Melanocyte of skin (primary cell): ENCODE data around the gene ADAP1. TPM values are rescaled to one million over a fixed set of nuclear protein-coding genes. Genes with fewer than 3 reads are reported as not detected.

ENCODE experiments used
- total RNA-seq, 2 donors: library from RNA; depleted of rRNA; stranded (reverse); fragments of >200 nt; gene quantifications; 2 replicates each; pipeline ENCODE4 v1.2.3, GENCODE V29; 2012

The ADAP1 gene
- under 1 TPM; 0.34 to 1.00 TPM for total RNA-seq

GRCh38 chr7:954330-955238 lies at the start of gene ADAP1:
ADAP1 (minus strand) TSS chr7:954680; CDS start chr7:954477, 203 bp downstream.

GRCh38 chr7:983004-983615 lies 28.6 kb upstream of the ADAP1 start, which contains the start of gene CYP2W1:
CYP2W1 (plus strand) TSS chr7:983181; CDS start chr7:983212, 31 bp downstream.

GRCh38 chr7:974820-975681 lies 20.6 kb upstream of the ADAP1 start, which contains the start of gene COX19:
COX19 (minus strand) TSS chr7:975549; CDS start chr7:975509, 40 bp downstream.

GRCh38 chr7:876077-876971 lies 78.2 kb downstream of the ADAP1 start, which contains the start of gene GET4:
GET4 (plus strand) TSS chr7:876554; CDS start chr7:876646, 92 bp downstream.

Other genes with a start within 250 kb of the ADAP1 start
- gene DNAAF5, start 228.0 kb downstream of the ADAP1 start, total RNA-seq: 10 to 100 TPM; 24.4 to 46.3 TPM
- 1 to 10 TPM; 8.3 to 8.6 TPM for gene PRKAR1B, start 227.4 kb downstream of the ADAP1 start, total RNA-seq
- gene SUN1, start 122.2 kb downstream of the ADAP1 start, total RNA-seq: 10 to 100 TPM; 47.3 to 65.7 TPM
- gene GET4, start 78.1 kb downstream of the ADAP1 start, total RNA-seq: 10 to 100 TPM; 11.7 to 18.0 TPM
- 1 to 10 TPM; 5.9 to 6.7 TPM for gene COX19, start 20.9 kb upstream of the ADAP1 start, total RNA-seq
- not detected for gene CYP2W1, start 28.5 kb upstream of the ADAP1 start, total RNA-seq
- gene GPR146, start 89.9 kb upstream of the ADAP1 start, total RNA-seq: 1 to 10 TPM; 1.3 to 2.1 TPM
- gene GPER1, start 133.4 kb upstream of the ADAP1 start, total RNA-seq: 1 to 10 TPM; 2.4 to 3.7 TPM
- gene ZFAND2A, start 205.5 kb upstream of the ADAP1 start, total RNA-seq: 10 to 100 TPM; 12.4 to 19.3 TPM